IMR-90 (cell line): Measurements from ENCODE around the gene LARGE2. TPM values are rescaled to one million over a fixed set of nuclear protein-coding genes. Genes with fewer than 3 reads are reported as not detected.

Experiments used
- ATAC-seq: fragments of 200-7000 bp; cut with Tn5 transposase; 2 replicates; pipeline ENCODE4 v1.9.1; 2020; ENCODE audit warnings: low read depth, mild to moderate bottlenecking, moderate library complexity
- BruUV-seq: library from RNA; stranded (reverse); fragments of 400-500 nt; replicated peaks from 2 replicates; lab custom pipeline; 2021; lab: Mats Ljungman, UMichigan
- CTCF ChIA-PET: fragments of 300-600 bp; formaldehyde crosslinking; extraction: SDS; loops from one replicate; lab custom pipeline; 2021; ENCODE audit warnings: antibody characterized with exemption; lab: Yijun Ruan, JAX
- POLR2A ChIA-PET: fragments of 300-600 bp; sonication (Branson Sonifier 250); formaldehyde crosslinking; loops from one replicate; lab custom pipeline; 2022; ENCODE audit warnings: antibody characterized with exemption; ENCODE audit not compliant: unreplicated experiment; lab: Charles Lee
- DNase-seq: peaks from one replicate; pipeline ENCODE4 v3.0.0; 2013
- H2AFZ ChIP-seq: replicated peaks from 2 replicates; pipeline ENCODE3; 2013; ENCODE audit warnings: low read length, mild to moderate bottlenecking; ENCODE audit not compliant: poor library complexity
- H2AK5ac ChIP-seq: 2 replicates; pipeline ENCODE4 v1.6.1; 2013; ENCODE audit warnings: low read depth, low read length, inconsistent platforms
- H2AK9ac ChIP-seq: replicated peaks from 2 replicates; pipeline ENCODE3; 2013; ENCODE audit warnings: mild to moderate bottlenecking, low read depth, low read length, moderate library complexity; ENCODE audit not compliant: poor library complexity
- H2BK120ac ChIP-seq: 2 replicates; pipeline ENCODE4 v1.6.1; 2013; ENCODE audit warnings: low read depth, low read length, inconsistent platforms
- H2BK15ac ChIP-seq: 3 replicates; pipeline ENCODE4 v1.6.1; 2013; ENCODE audit warnings: low read depth, low read length, inconsistent platforms
- H2BK20ac ChIP-seq: 2 replicates; pipeline ENCODE4 v1.6.1; 2013; ENCODE audit warnings: low read depth, mild to moderate bottlenecking, inconsistent platforms, low read length, moderate library complexity
- H2BK5ac ChIP-seq: 2 replicates; pipeline ENCODE4 v1.6.1; 2013; ENCODE audit warnings: mild to moderate bottlenecking, low read depth, low read length, inconsistent platforms; ENCODE audit not compliant: poor library complexity, severe bottlenecking
- H3K14ac ChIP-seq: replicated peaks from 2 replicates; pipeline ENCODE4 v1.6.1; 2013; ENCODE audit warnings: low read depth, low read length, inconsistent platforms
- H3K18ac ChIP-seq: 2 replicates; pipeline ENCODE4 v1.6.1; 2013; ENCODE audit warnings: low read depth, low read length, control low read depth
- H3K23ac ChIP-seq: 2 replicates; pipeline ENCODE4 v1.6.1; 2013; ENCODE audit warnings: low read depth, low read length, inconsistent platforms
- H3K27ac ChIP-seq: 2 replicates; pipeline ENCODE4 v1.5.1; 2013; ENCODE audit warnings: mild to moderate bottlenecking, control low read depth, low read length; ENCODE audit not compliant: insufficient read depth
- H3K27me3 ChIP-seq: 2 replicates; pipeline ENCODE4 v1.6.1; 2013; ENCODE audit warnings: low read length; ENCODE audit not compliant: control insufficient read depth, insufficient read depth
- H3K36me3 ChIP-seq: 2 replicates; pipeline ENCODE4 v1.6.1; 2013; ENCODE audit warnings: low read length, mixed read lengths; ENCODE audit not compliant: control insufficient read depth, insufficient read depth
- H3K4ac ChIP-seq: 2 replicates; pipeline ENCODE4 v1.6.1; 2013; ENCODE audit warnings: low read depth, low read length, inconsistent platforms
- H3K4me1 ChIP-seq: 2 replicates; pipeline ENCODE4 v1.6.1; 2013; ENCODE audit warnings: low read length, mixed read lengths; ENCODE audit not compliant: control insufficient read depth, insufficient read depth
- H3K4me2 ChIP-seq: 2 replicates; pipeline ENCODE4 v1.6.1; 2013; ENCODE audit warnings: low read depth, mild to moderate bottlenecking, control low read depth, low read length, moderate library complexity
- H3K4me3 ChIP-seq: 2 replicates; pipeline ENCODE4 v1.5.1; 2013; ENCODE audit warnings: low read depth, mild to moderate bottlenecking, control low read depth, low read length, moderate library complexity; ENCODE audit not compliant: insufficient read depth
- H3K56ac ChIP-seq: 2 replicates; pipeline ENCODE4 v1.6.1; 2013; ENCODE audit warnings: low read length, inconsistent platforms; ENCODE audit not compliant: insufficient read depth; ENCODE audit errors: extremely low read depth
- H3K79me1 ChIP-seq, 2 experiments: 2 replicates each; pipeline ENCODE4 v1.6.1; 2013; ENCODE audit warnings: low read length in 2 of 2, inconsistent platforms in 1 of 2, low read depth in 1 of 2
- H3K9ac ChIP-seq: 2 replicates; pipeline ENCODE4 v1.6.1; 2013; ENCODE audit warnings: low read depth, low read length, control low read depth
- H3K9me1 ChIP-seq: 2 replicates; pipeline ENCODE4 v1.6.1; 2013; ENCODE audit warnings: low read length, inconsistent platforms; ENCODE audit not compliant: insufficient read depth
- H3K9me3 ChIP-seq: 2 replicates; pipeline ENCODE4 v1.6.1; 2013; ENCODE audit warnings: low read length; ENCODE audit not compliant: control insufficient read depth, insufficient read depth
- H4K20me1 ChIP-seq: 2 replicates; pipeline ENCODE4 v1.6.1; 2013; ENCODE audit warnings: low read length, inconsistent platforms; ENCODE audit not compliant: insufficient read depth
- H4K5ac ChIP-seq: 2 replicates; pipeline ENCODE4 v1.6.1; 2013; ENCODE audit warnings: mild to moderate bottlenecking, low read depth, low read length, control low read depth
- H4K8ac ChIP-seq, 2 experiments: 2 replicates each; pipeline ENCODE4 v1.6.1; 2013; ENCODE audit warnings: low read depth in 2 of 2, low read length in 2 of 2, control low read depth in 1 of 2, inconsistent platforms in 1 of 2
- H4K91ac ChIP-seq: 2 replicates; pipeline ENCODE4 v1.6.1; 2013; ENCODE audit warnings: low read depth, low read length, inconsistent platforms; ENCODE audit not compliant: insufficient read depth
- BHLHE40 ChIP-seq: fragments of 150-350 bp; IDR thresholded peaks from 2 replicates; pipeline ENCODE4 v1.6.1; 2016; ENCODE audit warnings: mild to moderate bottlenecking, low read depth, low read length
- FOS ChIP-seq: fragments of 150-350 bp; IDR thresholded peaks from 2 replicates; pipeline ENCODE4 v1.6.1; 2016; ENCODE audit warnings: low read depth, low read length
- MAFK ChIP-seq: IDR thresholded peaks from 2 replicates; pipeline ENCODE4 v1.6.1; 2012; ENCODE audit warnings: low read depth, low read length, improper control_type of control experiment
- MAZ ChIP-seq: IDR thresholded peaks from 2 replicates; pipeline ENCODE4 v1.6.1; 2012; ENCODE audit warnings: low read depth, mild to moderate bottlenecking, low read length, improper control_type of control experiment, moderate library complexity, borderline replicate concordance
- MXI1 ChIP-seq: IDR thresholded peaks from 2 replicates; pipeline ENCODE4 v1.6.1; 2012; ENCODE audit warnings: low read depth, mild to moderate bottlenecking, low read length, moderate library complexity, borderline replicate concordance
- NFE2L2 ChIP-seq: fragments of 150-350 bp; IDR thresholded peaks from 2 replicates; pipeline ENCODE4 v1.6.1; 2016; ENCODE audit warnings: low read depth, mild to moderate bottlenecking, low read length
- RAD21 ChIP-seq: IDR thresholded peaks from 2 replicates; pipeline ENCODE4 v1.6.1; 2012; ENCODE audit warnings: low read length, improper control_type of control experiment
- RCOR1 ChIP-seq: IDR thresholded peaks from 2 replicates; pipeline ENCODE4 v1.6.1; 2012; ENCODE audit warnings: mild to moderate bottlenecking, low read length, improper control_type of control experiment; ENCODE audit not compliant: insufficient replicate concordance
- RFX5 ChIP-seq: IDR thresholded peaks from 2 replicates; pipeline ENCODE4 v1.8.0; 2012; ENCODE audit warnings: low read depth, mild to moderate bottlenecking, low read length, moderate library complexity
- SMC3 ChIP-seq: fragments of 150-350 bp; IDR thresholded peaks from 2 replicates; pipeline ENCODE4 v1.6.1; 2016; ENCODE audit warnings: low read depth, mild to moderate bottlenecking, antibody characterized with exemption, low read length, moderate library complexity
- WGBS, 2 experiments: methylation state at CpG; one replicate each; pipeline versions ENCODE4 v1.1.5 to v1.1.7; 2013; ENCODE audit warnings: missing lambda C conversion rate in 2 of 2; ENCODE audit not compliant: insufficient read length in 1 of 2; ENCODE audit errors: extremely low coverage in 2 of 2; 5-methylcytosine and 5-hydroxymethylcytosine counted together
- dilution Hi-C: fragments of 300-500 bp; cut with HindIII; formaldehyde crosslinking; loops from one replicate; pipeline ENCODE4 v1.14.3; 2018; ENCODE audit warnings: low sequenced_read_pairs; ENCODE audit not compliant: unreplicated experiment
- in situ Hi-C: fragments of 300-500 bp; cut with MboI; formaldehyde crosslinking; loops from 3 replicates; pipeline ENCODE4 v1.14.3; 2019; ENCODE audit warnings: low sequenced_read_pairs, inconsistent platforms, mixed read lengths
- intact Hi-C: fragments of 100-400 bp; cut with micrococcal nuclease; formaldehyde crosslinking; loops from 2 replicates; pipeline ENCODE4 v1.10.0; 2022
- polyA plus RNA-seq, 3 experiments: library from polyadenylated mRNA; depleted of rRNA; stranded (reverse); fragments of >200 nt; gene quantifications; 2 replicates each; pipeline ENCODE4 v1.2.3, GENCODE V29; 2012; ENCODE audit warnings: low replicate concordance in 1 of 3
- total RNA-seq: library from RNA; depleted of rRNA; stranded (reverse); fragments of >200 nt; gene quantifications from 2 replicates; pipeline ENCODE4 v1.2.3, GENCODE V29; 2012
- TF ChIP-seq, protein P1 (sequence below): fragments of 150-350 bp; IDR thresholded peaks from 2 replicates; pipeline ENCODE4 v1.6.1; 2017; ENCODE audit warnings: mild to moderate bottlenecking, antibody characterized with exemption, low read length, low read depth
- TF ChIP-seq, protein P2 (sequence below): conservative IDR thresholded peaks from 2 replicates; pipeline ENCODE4 v1.5.1; 2012; ENCODE audit warnings: mild to moderate bottlenecking, low read depth, low read length, improper control_type of control experiment

LARGE2 gene
- total and polyA plus RNA-seq, 2 of the 4 experiments (the other 2 are of a cell fraction) = 0.03 TPM; not detected in 1

DNA sequence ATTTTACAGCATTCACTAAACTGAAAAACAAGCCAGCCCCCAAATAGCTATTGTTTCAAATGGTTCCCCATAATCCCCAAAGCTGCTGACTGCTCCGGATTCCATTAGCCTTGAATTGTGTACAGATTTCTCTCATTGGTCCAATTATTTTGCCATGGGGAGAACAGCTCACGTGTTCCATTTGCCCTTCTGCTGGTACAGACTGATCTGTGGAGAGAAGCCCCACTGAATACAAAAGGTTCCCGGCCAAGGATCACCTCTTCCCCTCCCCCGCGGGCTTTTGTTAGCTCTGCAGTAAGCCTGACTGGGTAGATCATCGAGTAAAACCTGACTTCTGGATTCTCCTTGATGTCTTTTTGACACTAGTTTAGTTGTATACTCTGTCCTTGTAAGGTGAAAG is 46.1 kb upstream of the LARGE2 start (continued):
- TF ChIP-seq, protein P1, sequence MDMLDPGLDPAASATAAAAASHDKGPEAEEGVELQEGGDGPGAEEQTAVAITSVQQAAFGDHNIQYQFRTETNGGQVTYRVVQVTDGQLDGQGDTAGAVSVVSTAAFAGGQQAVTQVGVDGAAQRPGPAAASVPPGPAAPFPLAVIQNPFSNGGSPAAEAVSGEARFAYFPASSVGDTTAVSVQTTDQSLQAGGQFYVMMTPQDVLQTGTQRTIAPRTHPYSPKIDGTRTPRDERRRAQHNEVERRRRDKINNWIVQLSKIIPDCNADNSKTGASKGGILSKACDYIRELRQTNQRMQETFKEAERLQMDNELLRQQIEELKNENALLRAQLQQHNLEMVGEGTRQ = no peak
- TF ChIP-seq FOS (no peak), MAZ (no peak), RFX5 (no peak), SMC3 (no peak), NFE2L2 (no peak), MAFK (no peak)

DNA sequence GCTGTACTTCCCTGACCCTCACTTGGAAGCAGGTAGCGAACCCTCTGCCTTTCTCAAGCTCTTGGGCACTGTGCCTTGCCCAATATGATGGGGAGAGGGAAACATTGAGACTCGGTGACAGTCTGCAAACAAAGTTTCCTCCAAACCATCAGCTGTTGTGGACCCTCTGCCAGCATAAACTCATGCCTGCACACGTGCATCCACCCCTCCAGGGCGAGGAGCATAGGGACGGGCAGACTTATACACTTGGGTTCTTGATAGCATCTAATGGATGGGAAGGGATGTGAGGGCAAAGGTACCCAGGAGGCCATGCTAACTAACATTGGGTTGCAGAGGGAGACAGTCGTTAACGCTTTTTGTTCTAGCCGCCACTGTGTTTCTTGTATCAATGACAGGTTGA is 45.2 kb upstream of the LARGE2 start:
- H3K14ac ChIP-seq = no peak overlapping the region
- H2BK20ac ChIP-seq = no peak overlapping the region
- no peak overlapping the region for H3K4me3 ChIP-seq
- H3K27ac ChIP-seq = no peak overlapping the region
- no peak overlapping the region for H4K8ac ChIP-seq
- no peak overlapping the region for H2BK5ac ChIP-seq
- peaks cover 19% of the 10 kb centered on the region for H4K20me1 ChIP-seq
- BruUV-seq = no TSS peak
- H4K91ac ChIP-seq = no peak overlapping the region
- TF ChIP-seq RAD21 = no peak
- TF ChIP-seq BHLHE40 = no peak
- TF ChIP-seq MAFK = no peak
- TF ChIP-seq RFX5 = no peak
- no peak for TF ChIP-seq MXI1
- TF ChIP-seq RCOR1 = no peak
- no peak for TF ChIP-seq SMC3
- TF ChIP-seq MAZ = no peak
- TF ChIP-seq, protein P2, sequence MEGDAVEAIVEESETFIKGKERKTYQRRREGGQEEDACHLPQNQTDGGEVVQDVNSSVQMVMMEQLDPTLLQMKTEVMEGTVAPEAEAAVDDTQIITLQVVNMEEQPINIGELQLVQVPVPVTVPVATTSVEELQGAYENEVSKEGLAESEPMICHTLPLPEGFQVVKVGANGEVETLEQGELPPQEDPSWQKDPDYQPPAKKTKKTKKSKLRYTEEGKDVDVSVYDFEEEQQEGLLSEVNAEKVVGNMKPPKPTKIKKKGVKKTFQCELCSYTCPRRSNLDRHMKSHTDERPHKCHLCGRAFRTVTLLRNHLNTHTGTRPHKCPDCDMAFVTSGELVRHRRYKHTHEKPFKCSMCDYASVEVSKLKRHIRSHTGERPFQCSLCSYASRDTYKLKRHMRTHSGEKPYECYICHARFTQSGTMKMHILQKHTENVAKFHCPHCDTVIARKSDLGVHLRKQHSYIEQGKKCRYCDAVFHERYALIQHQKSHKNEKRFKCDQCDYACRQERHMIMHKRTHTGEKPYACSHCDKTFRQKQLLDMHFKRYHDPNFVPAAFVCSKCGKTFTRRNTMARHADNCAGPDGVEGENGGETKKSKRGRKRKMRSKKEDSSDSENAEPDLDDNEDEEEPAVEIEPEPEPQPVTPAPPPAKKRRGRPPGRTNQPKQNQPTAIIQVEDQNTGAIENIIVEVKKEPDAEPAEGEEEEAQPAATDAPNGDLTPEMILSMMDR = no peak
- dilution Hi-C loops (no loop called here), intact Hi-C loops (loop anchor here (10.0 kb wide), 1 partner anchor 128 kb away; no protein-coding TSS in a partner anchor), in situ Hi-C loops (loop anchor here (10.0 kb wide), 1 partner anchor 128 kb away; no protein-coding TSS in a partner anchor)
- H3K4me1 ChIP-seq = peaks cover 8% of the 10 kb centered on the region
- CTCF ChIA-PET = no interaction called here
- H3K18ac ChIP-seq = no peak overlapping the region
- peaks cover 16% of the 10 kb centered on the region for H3K9me1 ChIP-seq
- no peak overlapping the region for H3K56ac ChIP-seq
- no peak overlapping the region for H4K5ac ChIP-seq
- WGBS, 2 experiments = 100% methylated on average over 3 of the region's 8 CpGs; no CpG with 5 or more reads in 1 of the 2 experiments
- H3K27me3 ChIP-seq = no peaks in the 10 kb centered on the region
- no peak overlapping the region for H3K4me2 ChIP-seq
- POLR2A ChIA-PET = no interaction called here
- H3K23ac ChIP-seq = no peak overlapping the region
- DNase-seq (no peak), ATAC-seq (no peak)
- H2BK120ac ChIP-seq = no peak overlapping the region
- no peak overlapping the region for H3K4ac ChIP-seq
- H2AK5ac ChIP-seq = no peak overlapping the region
- H2AFZ ChIP-seq = no peak overlapping the region
- no peaks in the 10 kb centered on the region for H3K9me3 ChIP-seq
- peaks cover 41% of the 10 kb centered on the region for H3K36me3 ChIP-seq
- peaks cover 0 to 11% of the 10 kb centered on the region in 2 experiments; a peak in 3 of 4 replicates for H3K79me1 ChIP-seq
- no peak overlapping the region for H2BK15ac ChIP-seq
- no peak overlapping the region for H3K9ac ChIP-seq
- no peak overlapping the region for H2AK9ac ChIP-seq
